Testis (tissue), 2 donors: ENCODE data around the gene SRGAP1.

Experiments used
- POLR2A ChIP-seq: fragments of 450-650 bp; IDR thresholded peaks from one replicate; pipeline ENCODE4 v1.6.1; 2017; ENCODE audit warnings: antibody characterized with exemption, mild to moderate bottlenecking, moderate library complexity
- TF ChIP-seq, protein P1 (sequence below), 3 experiments: fragments of 450-650 bp in 2 of 3; fragments of 200-600 bp in 1 of 3; sonication (generic) in 1 of 3; IDR thresholded peaks; one replicate each; pipeline ENCODE4 v1.5.1; 2016 to 2019; ENCODE audit warnings: antibody characterized with exemption in 3 of 3, mild to moderate bottlenecking in 2 of 3, moderate library complexity in 1 of 3

- no peak for TF ChIP-seq POLR2A
- TF ChIP-seq, protein P1, sequence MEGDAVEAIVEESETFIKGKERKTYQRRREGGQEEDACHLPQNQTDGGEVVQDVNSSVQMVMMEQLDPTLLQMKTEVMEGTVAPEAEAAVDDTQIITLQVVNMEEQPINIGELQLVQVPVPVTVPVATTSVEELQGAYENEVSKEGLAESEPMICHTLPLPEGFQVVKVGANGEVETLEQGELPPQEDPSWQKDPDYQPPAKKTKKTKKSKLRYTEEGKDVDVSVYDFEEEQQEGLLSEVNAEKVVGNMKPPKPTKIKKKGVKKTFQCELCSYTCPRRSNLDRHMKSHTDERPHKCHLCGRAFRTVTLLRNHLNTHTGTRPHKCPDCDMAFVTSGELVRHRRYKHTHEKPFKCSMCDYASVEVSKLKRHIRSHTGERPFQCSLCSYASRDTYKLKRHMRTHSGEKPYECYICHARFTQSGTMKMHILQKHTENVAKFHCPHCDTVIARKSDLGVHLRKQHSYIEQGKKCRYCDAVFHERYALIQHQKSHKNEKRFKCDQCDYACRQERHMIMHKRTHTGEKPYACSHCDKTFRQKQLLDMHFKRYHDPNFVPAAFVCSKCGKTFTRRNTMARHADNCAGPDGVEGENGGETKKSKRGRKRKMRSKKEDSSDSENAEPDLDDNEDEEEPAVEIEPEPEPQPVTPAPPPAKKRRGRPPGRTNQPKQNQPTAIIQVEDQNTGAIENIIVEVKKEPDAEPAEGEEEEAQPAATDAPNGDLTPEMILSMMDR (IDR thresholded peaks at IDR 0.05), result no peak
Observed at GRCh38 chr12:63804746-63805145, 39.8 kb upstream of the SRGAP1 start.
